Measurements from ENCODE around the gene CDK8. TPM values are rescaled to one million over a fixed set of nuclear protein-coding genes. Genes with fewer than 3 reads are reported as not detected.

Gene CDK8
- total RNA-seq, 6 experiments from 2014 or later, result 15.1 to 19.3 (median 17.4) TPM

GRCh38 chr13:26382366-26382765 lies 128.4 kb downstream of the CDK8 start:
- no peak overlapping the region for H3K4me3 Mint-ChIP-seq
- no peak for DNase-seq
- no peaks in the 10 kb centered on the region for H3K9me3 Mint-ChIP-seq
- no peaks in the 10 kb centered on the region for H3K4me1 Mint-ChIP-seq (ENCODE audit: low read depth)
- H3K27me3 Mint-ChIP-seq (ENCODE audit: insufficient read depth), result no peaks in the 10 kb centered on the region
- H3K36me3 Mint-ChIP-seq (ENCODE audit: low read depth), result no peaks in the 10 kb centered on the region
- no peak overlapping the region for H3K27ac Mint-ChIP-seq
- TF ChIP-seq CTCF (IDR thresholded peaks at IDR 0.05), result no peak

GRCh38 chr13:26382835-26383234 lies 128.9 kb downstream of the CDK8 start:
- no peak for DNase-seq
- H3K9me3 Mint-ChIP-seq, result no peaks in the 10 kb centered on the region
- no peaks in the 10 kb centered on the region for H3K4me1 Mint-ChIP-seq (ENCODE audit: low read depth)
- TF ChIP-seq CTCF (IDR thresholded peaks at IDR 0.05), result no peak
- no peaks in the 10 kb centered on the region for H3K36me3 Mint-ChIP-seq (ENCODE audit: low read depth)
- no peak overlapping the region for H3K4me3 Mint-ChIP-seq
- H3K27ac Mint-ChIP-seq, result no peak overlapping the region
- H3K27me3 Mint-ChIP-seq (ENCODE audit: insufficient read depth), result no peaks in the 10 kb centered on the region

GRCh38 chr13:26384587-26384986 lies 130.7 kb downstream of the CDK8 start:
- DNase-seq, result no peak
- TF ChIP-seq CTCF (IDR thresholded peaks at IDR 0.05), result no peak
- Mint-ChIP-seq H3K4me3 (no peak overlapping the region), H3K27ac (no peak overlapping the region), H3K27me3 (ENCODE audit: insufficient read depth) (no peaks in the 10 kb centered on the region), H3K4me1 (ENCODE audit: low read depth) (no peaks in the 10 kb centered on the region), H3K36me3 (ENCODE audit: low read depth) (no peaks in the 10 kb centered on the region), H3K9me3 (no peaks in the 10 kb centered on the region)

- TF ChIP-seq CTCF (IDR thresholded peaks at IDR 0.05), result no peak
- no peak for DNase-seq
- H3K4me1 Mint-ChIP-seq (ENCODE audit: low read depth), result no peaks in the 10 kb centered on the region
Measured at GRCh38 chr13:26386026-26386425, 132.1 kb downstream of the CDK8 start.

GRCh38 chr13:26390203-26390602 lies 136.3 kb downstream of the CDK8 start:
- Mint-ChIP-seq H3K36me3 (ENCODE audit: low read depth) (no peaks in the 10 kb centered on the region), H3K27ac (no peak overlapping the region; the same call in 1 of the 2 replicates), H3K4me3 (no peak overlapping the region), H3K27me3 (ENCODE audit: insufficient read depth) (no peaks in the 10 kb centered on the region), H3K4me1 (ENCODE audit: low read depth) (no peaks in the 10 kb centered on the region), H3K9me3 (no peaks in the 10 kb centered on the region)
- no peak for DNase-seq
- no peak for TF ChIP-seq CTCF (IDR thresholded peaks at IDR 0.05)

More at GRCh38 chr13:26386026-26386425, 132.1 kb downstream of the CDK8 start:
- Mint-ChIP-seq H3K27ac (no peak overlapping the region), H3K36me3 (ENCODE audit: low read depth) (no peaks in the 10 kb centered on the region), H3K9me3 (no peaks in the 10 kb centered on the region), H3K27me3 (ENCODE audit: insufficient read depth) (no peaks in the 10 kb centered on the region), H3K4me3 (no peak overlapping the region)

- Mint-ChIP-seq H3K9me3 (no peaks in the 10 kb centered on the region), H3K36me3 (ENCODE audit: low read depth) (no peaks in the 10 kb centered on the region), H3K4me3 (no peak overlapping the region), H3K27me3 (ENCODE audit: insufficient read depth) (no peaks in the 10 kb centered on the region; the same call in 1 of the 2 replicates), H3K4me1 (ENCODE audit: low read depth) (no peaks in the 10 kb centered on the region), H3K27ac (no peak overlapping the region)
- no peak for TF ChIP-seq CTCF (IDR thresholded peaks at IDR 0.05)
- DNase-seq, result no peak
Measured at GRCh38 chr13:26400545-26400944, 146.6 kb downstream of the CDK8 start.
